Astrocyte of the spinal cord (primary cell): ENCODE results near the gene ATP7B.
"Not testable (repeated sequence)": the region's sequence is repeated elsewhere in the genome, so short reads cannot be mapped to it uniquely, and the experiment has no call there.

Experiments
- DNase-seq: peaks from one replicate; pipeline ENCODE4 v3.0.0; 2011; ENCODE audit warnings: low read depth, low spot score
- H3K4me3 ChIP-seq: 2 replicates; pipeline ENCODE4 v1.5.1; 2011; ENCODE audit warnings: low read depth, mild to moderate bottlenecking, low read length, moderate library complexity
- CTCF ChIP-seq: IDR thresholded peaks from 2 replicates; pipeline ENCODE4 v1.5.1; 2012; ENCODE audit warnings: low read depth, mild to moderate bottlenecking, low read length, inconsistent platforms
- in situ Hi-C: cut with HindIII; loops from 2 replicates; pipeline ENCODE4 v1.10.0; 2017; ENCODE audit warnings: low sequenced_read_pairs

ATP7B gene

GRCh38 chr13:52036037-52036436 is 24.8 kb upstream of the ATP7B start:
- in situ Hi-C loops = no loop called here
- TF ChIP-seq CTCF = no peak
- H3K4me3 ChIP-seq = no peak overlapping the region
- DNase-seq = no peak

GRCh38 chr13:52034616-52035226 is 23.5 kb upstream of the ATP7B start:
- no peak for DNase-seq
- in situ Hi-C loops = no loop called here
- no peak for TF ChIP-seq CTCF
- no peak overlapping the region for H3K4me3 ChIP-seq

- in situ Hi-C loops = no loop called here
- no peak for TF ChIP-seq CTCF
- no peak for DNase-seq
- H3K4me3 ChIP-seq = no peak overlapping the region
Observed at GRCh38 chr13:52033039-52033438, 21.8 kb upstream of the ATP7B start.

GRCh38 chr13:52030401-52030800 is 19.2 kb upstream of the ATP7B start:
- H3K4me3 ChIP-seq, in situ Hi-C loops, DNase-seq: not testable (repeated sequence)

GRCh38 chr13:52029569-52029968 is 18.3 kb upstream of the ATP7B start:
- no peak for TF ChIP-seq CTCF
- DNase-seq = no peak
- in situ Hi-C loops = no loop called here
- no peak overlapping the region for H3K4me3 ChIP-seq

- in situ Hi-C loops = no loop called here
- no peak for DNase-seq
- TF ChIP-seq CTCF = no peak
- no peak overlapping the region for H3K4me3 ChIP-seq
Observed at GRCh38 chr13:52027832-52028231, 16.6 kb upstream of the ATP7B start.

GRCh38 chr13:52026246-52026626 is 15.0 kb upstream of the ATP7B start:
- no peak for TF ChIP-seq CTCF
- H3K4me3 ChIP-seq = no peak overlapping the region
- in situ Hi-C loops = no loop called here
- DNase-seq = no peak
